ENCODE results near the gene FAM177B.
"Not testable (repeated sequence)": the region's sequence is repeated elsewhere in the genome, so short reads cannot be mapped to it uniquely, and the experiment has no call there.

FAM177B gene

DNA sequence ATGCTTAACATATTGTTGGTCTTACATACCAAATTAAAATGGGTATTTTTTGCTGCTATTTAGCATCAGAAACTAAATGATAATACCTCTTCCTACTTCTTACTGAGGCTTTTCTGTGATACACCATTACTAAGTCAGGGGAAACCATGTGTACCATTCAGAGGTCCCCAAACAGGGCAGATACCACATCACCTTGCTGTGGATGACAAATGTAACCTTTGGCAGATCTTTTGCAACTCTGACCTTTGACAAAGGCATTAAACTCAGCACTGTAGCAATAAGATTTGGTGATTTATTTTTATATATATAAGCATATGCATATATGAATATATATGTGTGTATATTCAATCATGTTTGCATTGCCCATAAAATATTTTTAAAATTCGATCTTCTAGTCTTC is 2.9 kb downstream of the FAM177B start:
- no peak for DNase-seq (ENCODE audit: low read depth in 2 of 2)

DNA sequence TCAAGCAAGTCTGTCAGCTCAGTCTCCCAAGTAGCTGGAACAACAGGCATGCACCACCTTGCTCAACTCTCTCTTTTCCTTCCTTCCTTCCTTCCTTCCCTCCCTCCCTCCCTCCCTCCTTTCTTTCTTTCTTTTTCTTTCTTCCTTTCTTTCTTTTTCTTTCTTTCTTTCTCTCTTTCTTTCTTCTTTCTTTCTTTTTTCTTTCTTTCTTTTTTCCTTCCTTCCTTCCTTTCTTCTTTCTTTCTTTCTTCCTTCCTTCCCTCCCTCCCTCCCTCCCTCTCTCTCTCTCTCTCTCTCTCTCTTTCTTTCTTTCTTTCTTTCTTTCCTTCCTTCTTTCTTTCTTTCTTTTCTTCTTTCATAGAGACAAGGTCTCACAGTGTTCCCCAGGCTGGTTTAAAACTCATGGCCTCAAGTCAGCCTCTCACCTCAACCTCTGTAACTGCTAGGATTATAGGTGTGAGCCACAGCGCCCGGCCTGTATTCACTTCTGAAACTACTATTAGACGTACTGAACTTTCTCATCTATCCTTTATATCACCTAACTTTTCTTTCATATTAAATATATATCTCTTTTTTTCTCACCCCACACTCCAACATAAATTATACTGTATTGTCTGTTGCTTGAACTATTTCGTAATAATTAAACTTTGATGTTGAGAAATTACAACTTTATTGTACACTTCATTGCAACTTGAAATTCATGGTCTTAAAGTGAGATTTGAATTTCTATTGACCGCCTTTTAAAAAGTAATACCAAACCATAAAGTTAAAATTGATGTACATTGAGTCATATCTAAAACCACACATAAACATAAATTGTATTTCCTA is 4.8 kb downstream of the FAM177B start:
- not testable (repeated sequence) for DNase-seq (ENCODE audit: low read depth in 2 of 2)

DNA sequence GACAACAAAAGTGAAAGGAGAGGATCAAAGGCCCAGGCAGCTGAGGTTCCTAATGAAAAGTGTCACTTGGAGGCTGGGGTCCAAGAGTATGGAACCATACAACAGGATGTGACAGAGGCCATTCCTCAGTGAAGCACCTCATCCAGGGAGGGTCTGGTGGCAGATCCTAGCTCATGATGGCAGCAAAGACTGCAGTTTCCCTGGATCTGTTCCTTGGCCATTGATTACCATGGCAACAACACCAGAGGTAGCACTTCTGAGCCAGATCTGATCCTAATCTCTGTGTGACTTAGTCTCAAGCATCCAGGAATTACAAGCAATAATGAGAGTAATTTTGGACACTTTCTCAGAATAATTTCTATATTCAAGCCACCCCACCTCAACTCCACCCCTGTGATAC is 12.9 kb downstream of the FAM177B start:
- no peak for DNase-seq (ENCODE audit: low read depth in 2 of 2)

DNA sequence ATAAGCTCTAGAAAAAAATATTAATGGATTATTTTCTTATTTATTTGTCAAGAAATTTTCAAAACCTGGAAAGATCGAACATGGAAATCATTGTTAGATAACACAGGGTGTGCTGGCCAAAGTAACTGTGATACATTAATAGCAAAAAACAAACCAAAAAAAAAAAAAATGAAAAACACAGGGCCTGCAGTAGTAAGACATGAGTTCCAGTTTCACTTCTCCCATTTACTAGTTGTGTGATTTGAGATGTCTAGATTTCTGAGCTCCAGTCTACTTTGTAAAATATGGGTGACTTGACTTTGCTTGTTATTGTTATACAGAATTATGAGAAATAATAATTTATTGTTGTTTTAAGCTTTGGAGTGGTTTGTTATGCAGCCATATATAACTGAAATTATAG is 13.6 kb downstream of the FAM177B start:
- DNase-seq (ENCODE audit: low read depth in 2 of 2): no peak

DNA sequence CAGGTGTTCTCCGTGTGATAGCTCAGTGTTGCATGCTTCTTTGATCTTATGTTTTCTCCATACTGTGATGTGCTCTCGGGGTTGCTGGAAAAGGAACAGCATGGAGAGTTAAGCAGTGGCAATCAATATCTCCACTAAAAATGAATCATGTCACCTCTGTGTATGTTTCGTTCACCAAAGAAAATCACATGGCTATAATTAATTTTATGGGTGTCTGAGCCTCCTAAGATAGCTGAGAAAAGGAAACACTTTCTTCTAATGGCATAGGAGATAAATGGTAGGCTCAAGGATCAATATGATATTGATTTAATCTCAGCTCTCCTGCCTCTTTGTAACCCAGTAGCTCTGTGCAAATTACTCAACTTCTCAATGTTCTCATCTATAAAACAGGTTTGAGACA is 14.3 kb downstream of the FAM177B start:
- no peak for DNase-seq (ENCODE audit: low read depth in 2 of 2)

DNA sequence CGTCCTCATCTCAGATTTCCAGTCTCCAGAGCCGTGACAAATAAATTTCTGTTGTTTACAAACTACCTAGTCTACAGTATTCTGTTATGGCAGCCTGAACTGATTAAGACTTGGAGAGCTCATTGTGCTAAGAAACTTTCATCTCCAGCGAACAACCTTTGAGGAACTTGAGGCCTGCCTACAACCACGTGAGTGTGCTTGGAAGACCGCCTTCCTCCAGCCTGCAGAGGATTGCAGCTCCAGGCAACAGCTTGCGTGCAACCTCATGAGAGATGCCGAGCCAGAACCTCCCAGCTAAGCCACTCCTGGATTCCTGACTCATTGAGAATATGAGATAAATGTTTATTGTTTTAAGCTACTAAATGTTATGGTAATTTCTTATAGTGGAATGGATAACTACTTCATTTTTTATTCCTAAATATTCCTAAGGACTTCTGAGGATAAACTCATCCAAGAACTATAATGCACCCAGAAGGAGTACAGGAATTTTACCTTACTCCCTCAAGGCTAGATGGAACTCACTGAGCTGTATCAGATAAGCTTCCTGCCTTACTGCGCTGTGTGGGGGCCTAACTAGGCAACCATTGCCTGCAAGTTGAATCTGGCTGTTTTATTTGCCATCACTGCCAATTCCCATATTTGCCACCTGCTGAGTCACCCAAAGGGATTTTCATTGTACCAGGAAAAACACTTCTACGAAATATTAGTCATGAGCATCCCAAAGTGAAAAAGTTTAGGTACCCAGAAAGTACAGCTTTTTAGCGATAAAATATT is 17.6 kb downstream of the FAM177B start:
- no peak for DNase-seq (ENCODE audit: low read depth in 2 of 2)

DNA sequence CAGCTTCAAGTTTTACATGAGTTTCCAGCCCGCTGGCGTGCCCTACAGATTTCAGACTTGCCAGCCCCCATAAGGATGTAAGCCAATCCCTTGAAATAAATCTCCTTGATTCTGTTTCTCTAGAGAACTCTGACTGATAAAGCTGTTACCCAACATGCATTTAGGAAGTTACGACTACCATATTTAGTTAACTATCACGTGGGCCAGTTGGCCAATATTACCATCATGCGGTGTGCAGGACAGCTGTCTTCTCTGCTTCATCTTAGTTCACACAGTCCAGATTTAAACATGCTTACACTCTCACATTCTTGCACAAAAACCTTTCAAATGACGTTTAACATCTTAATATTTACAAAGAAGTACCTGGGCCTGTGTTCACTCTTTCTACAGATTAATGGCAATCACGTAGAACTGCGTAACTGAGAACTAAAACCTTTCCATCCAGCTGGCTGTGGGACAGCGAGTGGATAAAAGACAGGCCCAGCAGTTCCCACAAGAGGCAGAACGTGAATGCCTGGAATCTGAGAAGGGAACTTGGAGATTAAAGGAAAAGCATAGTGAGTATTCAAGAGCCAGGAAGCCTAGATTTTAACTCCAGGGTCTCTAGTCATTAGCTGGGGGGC is 20.8 kb downstream of the FAM177B start:
- DNase-seq (ENCODE audit: low read depth in 2 of 2): no peak

DNA sequence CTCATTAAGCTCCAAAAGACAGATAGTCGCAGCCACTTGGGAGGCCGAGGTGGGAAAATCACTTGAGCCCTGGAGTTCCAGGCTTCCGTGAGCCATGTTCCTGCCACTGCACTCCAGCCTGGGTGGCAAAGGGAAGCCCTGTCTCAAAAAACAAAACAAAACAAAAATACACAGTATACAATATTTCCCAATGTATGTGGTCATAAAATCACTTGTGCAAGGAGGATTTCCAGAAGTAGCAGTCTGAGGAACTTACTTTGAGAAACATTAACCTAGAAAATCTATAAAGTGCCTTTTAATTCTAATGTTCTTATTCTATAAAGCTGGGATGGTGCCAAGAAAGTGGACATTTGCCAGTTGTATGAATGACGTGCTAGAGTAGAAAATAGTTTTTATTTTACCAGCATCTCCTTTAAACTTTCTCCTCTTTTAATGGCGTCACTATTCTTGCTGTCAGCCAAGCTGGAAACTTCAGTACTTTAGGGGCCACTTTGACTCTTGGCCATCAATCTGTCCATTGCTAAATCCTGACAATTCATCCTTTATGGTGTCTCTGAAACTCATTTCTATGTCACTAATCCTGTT is 22.5 kb downstream of the FAM177B start:
- no peak for DNase-seq (ENCODE audit: low read depth in 2 of 2)

DNA sequence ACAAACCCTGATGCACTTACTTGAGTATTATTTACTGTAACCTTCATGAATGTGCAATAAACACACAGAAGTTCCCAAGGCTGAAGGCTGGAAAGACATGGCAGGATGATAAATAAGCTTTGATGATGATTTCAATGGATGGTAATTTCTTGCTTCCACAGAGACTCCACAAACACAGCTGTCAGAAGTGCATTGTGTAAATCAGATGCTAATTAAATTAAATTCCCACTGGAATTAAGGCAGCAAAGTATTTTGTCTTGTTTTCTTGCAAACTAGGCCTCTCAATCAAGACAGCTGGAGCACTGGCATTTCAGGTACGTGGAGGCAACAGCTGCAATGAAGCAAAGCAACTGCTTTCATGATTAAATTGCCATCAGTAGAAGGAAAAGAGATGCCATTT is 24.1 kb downstream of the FAM177B start:
- DNase-seq (ENCODE audit: low read depth in 2 of 2): no peak

DNA sequence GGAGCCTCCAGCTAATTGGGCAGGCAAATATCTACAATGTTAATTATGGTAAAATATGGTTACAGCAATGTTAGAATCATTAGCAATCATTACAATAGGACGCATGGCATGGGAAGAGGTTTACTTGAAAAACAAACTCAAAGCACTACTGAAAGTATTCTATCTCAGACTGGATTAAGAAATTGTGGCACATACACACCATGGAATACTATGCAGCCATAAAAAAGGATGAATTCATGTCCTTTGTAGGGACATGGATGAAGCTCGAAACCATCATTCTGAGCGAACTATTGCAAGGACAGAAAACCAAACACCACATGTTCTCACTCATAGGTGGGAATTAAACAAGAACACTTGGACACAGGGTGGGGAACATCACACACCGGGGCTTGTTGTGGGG is 25.2 kb downstream of the FAM177B start:
- DNase-seq (ENCODE audit: low read depth in 2 of 2): not testable (repeated sequence)

DNA sequence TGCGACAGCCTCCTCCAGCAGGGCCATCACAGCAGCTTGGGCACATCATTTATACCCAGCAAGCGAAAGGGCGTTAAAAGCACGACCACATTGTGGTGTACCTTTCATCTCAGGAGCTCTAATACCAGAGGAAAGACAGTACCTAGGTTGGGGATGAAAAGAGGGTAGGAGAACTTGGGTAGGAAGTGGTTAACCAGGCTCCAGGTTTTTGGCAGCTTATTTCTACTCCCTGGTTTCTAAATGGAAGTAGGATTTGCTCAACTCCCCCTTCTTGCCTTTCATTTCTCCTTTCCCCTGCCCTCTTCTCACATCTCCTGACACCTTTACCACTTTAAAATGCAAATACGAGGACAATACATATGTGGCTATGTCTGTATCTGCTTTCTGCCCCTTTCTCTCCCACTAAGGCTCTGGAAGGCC is 30.2 kb downstream of the FAM177B start:
- DNase-seq (ENCODE audit: low read depth in 2 of 2): no peak

DNA sequence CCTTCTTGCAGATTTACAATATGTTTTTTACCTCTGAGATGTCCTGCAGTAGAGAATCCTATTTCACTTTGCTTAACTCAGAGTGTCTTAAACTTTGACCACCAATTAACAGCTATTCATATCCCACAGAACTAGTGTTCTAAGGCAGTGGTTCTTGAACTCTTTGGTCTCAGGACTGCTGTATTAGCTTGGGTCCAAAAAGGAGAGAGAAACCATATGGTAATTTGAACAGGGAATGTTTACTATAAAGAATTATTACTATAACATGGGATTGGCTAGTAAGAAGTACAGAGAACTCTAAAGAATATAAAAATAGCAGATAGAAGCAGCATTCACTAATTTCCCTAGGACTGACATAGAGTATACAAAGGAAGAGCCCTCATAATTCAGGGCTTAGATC is 31.6 kb downstream of the FAM177B start:
- no peak for DNase-seq (ENCODE audit: low read depth in 2 of 2)

DNA sequence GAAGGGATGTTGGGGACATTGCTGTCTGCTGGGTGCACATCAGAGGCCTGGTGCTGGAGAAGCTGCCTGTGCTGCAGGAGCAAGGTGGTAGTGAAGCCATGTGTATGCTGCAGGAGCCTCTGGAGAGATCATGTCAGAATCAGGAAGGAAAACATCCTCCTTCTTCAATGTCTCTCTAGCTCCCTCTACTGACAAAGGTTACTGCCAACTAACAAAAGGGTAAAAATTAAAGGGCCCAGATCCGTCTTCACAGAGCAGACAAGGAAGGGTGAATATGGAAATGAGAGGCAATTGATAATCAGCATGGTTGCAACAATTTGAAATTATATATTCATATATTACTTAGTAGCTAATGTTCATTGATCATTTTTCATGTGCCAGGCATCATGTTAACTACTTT is 32.2 kb downstream of the FAM177B start:
- DNase-seq (ENCODE audit: low read depth in 2 of 2): no peak

DNA sequence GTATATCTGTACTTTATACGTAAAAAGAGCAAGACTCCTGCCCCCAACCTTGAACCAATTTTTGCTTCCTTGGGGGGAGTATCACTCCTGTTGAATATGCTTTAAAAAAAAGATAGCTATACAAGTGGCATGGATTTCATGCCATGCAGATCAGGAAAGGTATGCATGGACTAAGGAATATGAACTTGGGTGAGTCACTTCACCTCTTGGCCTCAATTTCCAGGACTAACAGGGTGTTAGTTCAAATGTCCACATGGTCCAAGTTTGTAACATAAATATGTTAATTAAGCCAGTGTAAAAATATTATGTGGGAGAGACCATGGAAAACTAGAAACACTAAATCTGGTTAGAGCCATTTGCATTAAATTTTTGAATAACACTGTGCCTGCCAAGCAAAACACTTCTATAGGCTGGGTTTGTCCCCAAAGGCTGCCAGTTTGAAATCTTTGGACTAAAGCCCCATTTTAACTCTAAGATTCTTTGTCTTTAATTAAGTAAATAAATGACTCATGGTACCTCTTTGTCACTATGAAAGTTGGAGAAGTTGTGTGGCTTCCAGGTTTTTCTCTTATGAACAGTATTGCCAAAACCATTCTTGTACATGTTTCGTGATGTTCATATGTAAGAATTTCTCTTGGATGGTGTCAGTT is 33.1 kb downstream of the FAM177B start:
- DNase-seq (ENCODE audit: low read depth in 2 of 2): no peak

DNA sequence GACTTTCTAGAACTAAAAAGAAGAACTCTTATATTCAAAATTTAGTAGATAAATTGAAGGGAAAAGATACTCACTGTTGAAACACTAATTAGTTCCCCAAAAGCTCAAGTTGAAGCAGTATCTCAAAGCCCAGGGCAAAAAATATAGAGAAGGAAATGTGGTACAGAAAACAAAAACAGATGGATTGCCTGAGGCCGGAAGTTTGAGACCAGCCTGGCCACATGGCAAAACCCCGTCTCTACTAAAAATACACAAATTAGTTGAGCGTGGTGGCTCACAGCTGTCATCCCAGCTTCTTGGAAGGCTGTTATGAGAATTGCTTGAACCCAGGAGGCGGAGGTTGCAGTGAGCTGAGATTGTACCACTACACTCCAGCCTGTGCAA is 36.0 kb downstream of the FAM177B start:
- DNase-seq (ENCODE audit: low read depth in 2 of 2): no peak

DNA sequence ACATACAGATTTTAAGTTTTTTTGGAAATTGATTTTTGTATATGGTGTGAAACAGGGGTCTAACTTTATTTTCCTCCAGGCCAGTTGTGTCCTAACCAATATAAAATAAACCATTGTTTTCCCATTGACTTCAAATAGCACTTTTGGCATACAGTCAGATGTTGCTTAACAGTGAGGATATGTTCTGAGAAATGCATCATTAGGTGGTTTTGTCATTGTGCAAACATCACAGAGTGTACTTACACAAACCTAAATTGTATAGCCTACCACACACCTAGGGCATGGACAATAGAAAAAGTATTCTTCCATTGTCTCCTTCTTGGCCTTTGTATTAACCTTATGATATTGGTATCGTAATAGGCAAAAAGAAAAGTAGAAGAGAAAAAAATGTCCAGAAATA is 40.5 kb downstream of the FAM177B start:
- no peak for DNase-seq (ENCODE audit: low read depth in 2 of 2)

DNA sequence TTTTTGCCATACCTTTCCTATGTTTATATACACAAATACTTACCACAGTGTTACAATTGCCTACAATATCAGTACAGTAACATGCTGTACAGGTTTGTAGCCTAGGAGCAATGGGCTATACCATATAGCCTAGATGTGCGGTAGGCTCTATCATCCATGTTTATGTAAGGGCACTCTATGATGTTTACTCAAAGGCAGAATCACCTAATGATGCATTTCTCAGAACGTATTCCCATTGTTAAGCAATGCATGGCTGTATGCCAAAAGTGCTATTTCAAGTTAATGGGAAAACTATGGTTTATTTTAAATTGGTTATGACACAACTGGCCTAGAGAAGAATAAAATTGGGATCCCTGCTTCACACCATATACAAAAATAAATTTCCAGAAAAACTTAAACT is 41.0 kb downstream of the FAM177B start:
- no peak for DNase-seq (ENCODE audit: low read depth in 2 of 2)

DNA sequence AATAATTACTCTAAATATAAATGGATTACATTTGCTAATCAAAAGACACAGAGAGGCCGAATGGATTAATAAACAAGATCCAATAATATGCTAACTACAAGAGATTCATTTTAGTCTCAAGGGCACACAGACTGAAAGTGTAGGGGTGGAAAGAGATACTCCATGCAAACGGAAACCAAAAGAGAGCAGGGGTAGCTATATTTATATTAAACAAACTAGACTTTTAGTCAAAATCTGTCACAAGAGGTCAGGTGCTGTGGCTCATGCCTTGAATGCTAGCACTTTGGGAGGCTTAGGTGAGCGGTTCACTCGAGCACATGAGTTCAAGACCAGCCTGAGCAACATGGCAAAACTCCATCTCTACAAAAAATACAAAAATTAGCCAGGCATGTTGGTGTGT is 44.2 kb downstream of the FAM177B start:
- no peak for DNase-seq (ENCODE audit: low read depth in 2 of 2)

DNA sequence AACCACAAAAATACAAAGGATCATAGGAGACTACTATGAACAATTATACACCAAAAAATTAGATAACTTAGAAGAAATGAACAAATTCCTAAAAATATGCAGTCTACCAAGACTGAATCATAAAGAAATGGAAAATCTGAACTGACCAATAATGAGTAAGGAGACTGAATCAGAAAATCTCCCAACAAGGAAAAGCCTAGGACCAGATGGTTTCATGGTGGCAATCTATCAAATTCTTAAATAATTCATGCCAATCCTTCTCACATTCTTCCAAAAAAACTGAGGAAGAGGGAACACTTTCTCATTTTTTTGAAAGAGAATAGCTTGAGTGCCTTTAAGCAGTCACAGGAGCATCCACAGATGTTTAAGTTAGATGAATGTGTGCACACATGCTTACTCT is 46.0 kb downstream of the FAM177B start:
- DNase-seq (ENCODE audit: low read depth in 2 of 2): no peak

DNA sequence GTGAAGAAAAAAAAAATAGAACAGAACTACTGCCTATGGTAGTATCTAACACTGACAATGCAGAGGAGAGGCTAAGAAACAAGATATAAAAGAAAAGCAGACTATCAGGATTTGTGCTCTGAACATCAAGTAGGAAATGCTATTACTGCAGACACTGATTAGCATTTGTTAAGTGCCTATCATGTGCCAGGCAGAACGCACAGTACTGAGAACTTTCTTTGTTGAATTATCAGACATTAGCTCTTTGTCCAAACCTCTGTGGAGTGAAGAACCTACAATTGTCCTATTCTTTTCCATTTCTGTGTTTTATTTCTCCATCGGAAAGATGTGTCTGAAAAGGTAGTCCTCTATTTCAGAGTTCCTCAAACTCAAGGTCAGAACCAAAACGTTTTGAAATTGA is 47.4 kb downstream of the FAM177B start:
- no peak for DNase-seq (ENCODE audit: low read depth in 2 of 2)

DNA sequence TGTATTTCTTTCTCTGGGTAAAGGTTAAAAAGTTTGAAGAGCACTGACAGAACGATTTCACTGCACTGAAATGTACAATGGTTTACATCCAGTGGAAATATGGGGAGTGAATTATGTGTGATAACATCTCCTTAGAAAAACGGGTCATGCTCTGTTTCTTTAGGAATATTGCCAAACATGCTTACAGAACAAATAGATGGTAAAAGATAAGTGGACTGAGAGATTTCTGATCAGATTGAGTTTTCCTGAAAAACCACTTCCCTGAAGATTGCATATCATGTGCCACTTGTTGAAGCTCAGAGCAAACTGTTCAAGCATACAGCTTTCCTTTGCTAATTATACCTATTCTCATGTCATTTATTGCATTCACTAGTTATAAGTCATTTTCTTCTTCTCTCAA is 47.9 kb downstream of the FAM177B start:
- DNase-seq (ENCODE audit: low read depth in 2 of 2): no peak

DNA sequence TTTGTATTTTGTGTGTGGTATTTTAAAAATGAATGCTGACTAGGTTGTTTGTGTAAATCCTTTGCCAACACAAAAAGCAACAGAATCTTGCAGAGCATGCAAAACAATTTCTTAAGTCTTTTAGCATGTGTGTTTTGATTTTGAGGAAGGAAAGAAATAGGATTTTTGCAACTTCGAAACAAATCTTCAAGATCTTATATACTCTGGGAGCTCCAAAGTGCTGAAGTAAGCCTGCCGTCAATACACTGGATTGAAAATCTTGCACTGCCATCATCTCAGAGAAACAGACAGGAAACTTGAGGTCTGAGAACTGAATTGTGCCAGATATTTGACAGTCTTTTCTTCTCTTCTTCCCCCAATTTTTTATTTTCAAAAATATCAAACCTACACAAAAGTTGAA is 48.5 kb downstream of the FAM177B start:
- no peak for DNase-seq (ENCODE audit: low read depth in 2 of 2)
